SK-N-SH (cell line): Measurements from ENCODE around the gene WFDC13. TPM values are rescaled to one million over a fixed set of nuclear protein-coding genes. Genes with fewer than 3 reads are reported as not detected.
"Not testable (repeated sequence)": the region's sequence is repeated elsewhere in the genome, so short reads cannot be mapped to it uniquely, and the experiment has no call there.

ENCODE experiments used
- CTCF ChIA-PET: fragments of 300-600, 350-600 bp; formaldehyde crosslinking; extraction: SDS; loops from one replicate; lab custom pipeline; 2021; lab: Yijun Ruan, JAX
- POLR2A ChIA-PET: fragments of 350-600 bp; sonication (Branson Sonifier 250); formaldehyde crosslinking; extraction: SDS; loops from one replicate; lab custom pipeline; 2020; ENCODE audit warnings: antibody characterized with exemption, inconsistent platforms; lab: Yijun Ruan, JAX
- DNase-seq: peaks from one replicate; pipeline ENCODE4 v3.0.0; 2012
- H2AFZ ChIP-seq: fragments of 200-600 bp; sonication (generic); 2 replicates; pipeline ENCODE4 v1.8.1; 2016; ENCODE audit warnings: antibody characterized with exemption, mild to moderate bottlenecking, low read depth
- H3F3A ChIP-seq: fragments of 200-600 bp; sonication (generic); replicated peaks from 2 replicates; pipeline ENCODE3; 2016; ENCODE audit warnings: antibody characterized with exemption, mild to moderate bottlenecking; ENCODE audit not compliant: insufficient read depth
- H3K27ac ChIP-seq, 2 experiments: fragments of 200-500 bp in 1 of 2; fragments of 200-600 bp in 1 of 2; sonication (Bioruptor generic) in 1 of 2; sonication (generic), shearing (Covaris generic) in 1 of 2; 2 replicates each; pipeline versions ENCODE4 v1.5.1 to v1.6.1; 2014 to 2016; ENCODE audit warnings: low read depth in 2 of 2, inconsistent platforms in 1 of 2, low read length in 1 of 2, mild to moderate bottlenecking in 1 of 2, mixed read lengths in 1 of 2
- H3K27me3 ChIP-seq: fragments of 200-600 bp; sonication (generic), shearing (Covaris generic); 2 replicates; pipeline ENCODE4 v1.6.1; 2016; ENCODE audit warnings: mixed run types; ENCODE audit not compliant: insufficient read depth
- H3K36me3 ChIP-seq, 2 experiments: fragments of 200-500 bp in 1 of 2; fragments of 200-600 bp in 1 of 2; sonication (Bioruptor generic) in 1 of 2; sonication (generic) in 1 of 2; replicated peaks in 1 of 2; 2 replicates each; pipeline versions ENCODE3 to v1.5.1; 2014 to 2016; ENCODE audit warnings: low read length in 1 of 2, mild to moderate bottlenecking in 1 of 2; ENCODE audit not compliant: insufficient read depth in 2 of 2, control insufficient read depth in 1 of 2
- H3K4me1 ChIP-seq, 2 experiments: fragments of 200-500 bp in 1 of 2; fragments of 200-600 bp in 1 of 2; sonication (Bioruptor generic) in 1 of 2; sonication (generic), shearing (Covaris generic) in 1 of 2; 2 replicates each; pipeline versions ENCODE4 v1.5.1 to v1.6.1; 2014 to 2016; ENCODE audit warnings: low read depth in 1 of 2, low read length in 1 of 2, mixed run types in 1 of 2; ENCODE audit not compliant: insufficient read depth in 2 of 2, control insufficient read depth in 1 of 2
- H3K4me2 ChIP-seq: fragments of 200-600 bp; sonication (generic), shearing (Covaris generic); 2 replicates; pipeline ENCODE4 v1.6.1; 2017; ENCODE audit warnings: mixed run types
- H3K4me3 ChIP-seq, 2 experiments: fragments of 200-500 bp in 1 of 2; fragments of 200-600 bp in 1 of 2; sonication (Bioruptor generic) in 1 of 2; sonication (generic), shearing (Covaris generic) in 1 of 2; 2 replicates each; pipeline versions ENCODE4 v1.5.1 to v1.8.1; 2014 to 2016; ENCODE audit warnings: low read depth in 2 of 2, inconsistent platforms in 1 of 2, low read length in 1 of 2, mild to moderate bottlenecking in 1 of 2, mixed read lengths in 1 of 2, moderate library complexity in 1 of 2
- H3K79me2 ChIP-seq: fragments of 200-600 bp; sonication (generic); 2 replicates; pipeline ENCODE4 v1.8.1; 2017; ENCODE audit warnings: mild to moderate bottlenecking; ENCODE audit not compliant: insufficient read depth
- H3K9ac ChIP-seq: fragments of 200-600 bp; sonication (generic); 2 replicates; pipeline ENCODE4 v1.6.1; 2017; ENCODE audit warnings: mixed run types
- H3K9me2 ChIP-seq: fragments of 200-600 bp; sonication (generic); 2 replicates; pipeline ENCODE4 v1.6.1; 2017; ENCODE audit warnings: mixed run types
- H3K9me3 ChIP-seq: fragments of 200-600 bp; sonication (generic); 2 replicates; pipeline ENCODE4 v1.6.1; 2017; ENCODE audit warnings: mixed run types, mild to moderate bottlenecking, moderate library complexity
- H4K20me1 ChIP-seq: fragments of 200-600 bp; sonication (generic); 2 replicates; pipeline ENCODE4 v1.6.1; 2017; ENCODE audit warnings: mild to moderate bottlenecking, mixed run types; ENCODE audit not compliant: insufficient read depth
- EZH2phosphoT487 ChIP-seq: fragments of 200-600 bp; sonication (generic); IDR thresholded peaks from 2 replicates; pipeline ENCODE4 v1.6.1; 2017; ENCODE audit warnings: low read depth, mixed run types, mild to moderate bottlenecking, antibody characterized with exemption, moderate library complexity, borderline replicate concordance
- POLR2AphosphoS5 ChIP-seq: IDR thresholded peaks from 2 replicates; pipeline ENCODE4 v1.6.1; 2012; ENCODE audit warnings: low read depth, low read length
- RAD21 ChIP-seq: IDR thresholded peaks from 2 replicates; pipeline ENCODE4 v1.6.1; 2012; ENCODE audit warnings: mild to moderate bottlenecking, low read length
- RXRA ChIP-seq: IDR thresholded peaks from 2 replicates; pipeline ENCODE4 v1.4.0; 2012; ENCODE audit warnings: low read depth, mild to moderate bottlenecking, borderline replicate concordance
- SIN3A ChIP-seq: IDR thresholded peaks from 2 replicates; pipeline ENCODE4 v1.6.1; 2012; ENCODE audit warnings: low read depth, mild to moderate bottlenecking, low read length, moderate library complexity, borderline replicate concordance
- WGBS: methylation state at CpG from one replicate; pipeline ENCODE4 v1.1.6; 2017; ENCODE audit warnings: low lambda C conversion rate; 5-methylcytosine and 5-hydroxymethylcytosine counted together
- polyA plus RNA-seq, 3 experiments: library from polyadenylated mRNA; depleted of rRNA; stranded (reverse); fragments of >200 nt; gene quantifications; 2 replicates each; pipeline ENCODE4 v1.2.3, GENCODE V29; 2012
- TF ChIP-seq, protein P1 (sequence below): IDR thresholded peaks from 2 replicates; pipeline ENCODE4; 2012
- TF ChIP-seq, protein P2 (sequence below): IDR thresholded peaks from 2 replicates; pipeline ENCODE4 v1.6.1; 2012; ENCODE audit warnings: mild to moderate bottlenecking, low read depth, low read length, moderate library complexity
- TF ChIP-seq, protein P3 (sequence below): IDR thresholded peaks from 2 replicates; pipeline ENCODE4 v1.4.0; 2012; ENCODE audit warnings: low read depth

Gene WFDC13, protein sequence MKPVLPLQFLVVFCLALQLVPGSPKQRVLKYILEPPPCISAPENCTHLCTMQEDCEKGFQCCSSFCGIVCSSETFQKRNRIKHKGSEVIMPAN
- not detected in 2 replicates for polyA plus RNA-seq (2012; rRNA removed)
- not detected in 2 replicates for polyA plus RNA-seq (2012; cell fraction: cytosol; rRNA removed)
- polyA plus RNA-seq (2012; cell fraction: nucleus; rRNA removed), result not detected in 2 replicates

DNA sequence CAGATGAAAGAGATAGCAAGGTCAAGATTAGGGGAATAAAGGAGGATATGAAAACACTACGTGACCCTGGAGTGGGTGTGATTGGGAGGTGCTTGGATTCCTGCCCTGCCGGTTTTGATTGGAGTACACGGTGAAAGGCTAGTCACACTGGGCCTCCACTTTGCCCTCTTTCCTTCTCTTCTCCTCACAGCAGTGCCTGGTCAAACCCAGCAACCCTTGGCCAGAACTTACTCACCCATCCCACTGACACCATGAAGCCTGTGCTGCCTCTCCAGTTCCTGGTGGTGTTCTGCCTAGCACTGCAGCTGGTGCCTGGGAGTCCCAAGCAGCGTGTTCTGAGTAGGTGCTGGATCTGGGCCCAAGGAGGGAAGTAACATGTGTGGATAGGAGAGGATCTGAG lies at the start of gene WFDC13:
Gene WFDC13 (plus strand): TSS at position 166 of the 400 bp plus-strand sequence. CDS start 86 bp downstream, at position 252.
- TF ChIP-seq, protein P1, sequence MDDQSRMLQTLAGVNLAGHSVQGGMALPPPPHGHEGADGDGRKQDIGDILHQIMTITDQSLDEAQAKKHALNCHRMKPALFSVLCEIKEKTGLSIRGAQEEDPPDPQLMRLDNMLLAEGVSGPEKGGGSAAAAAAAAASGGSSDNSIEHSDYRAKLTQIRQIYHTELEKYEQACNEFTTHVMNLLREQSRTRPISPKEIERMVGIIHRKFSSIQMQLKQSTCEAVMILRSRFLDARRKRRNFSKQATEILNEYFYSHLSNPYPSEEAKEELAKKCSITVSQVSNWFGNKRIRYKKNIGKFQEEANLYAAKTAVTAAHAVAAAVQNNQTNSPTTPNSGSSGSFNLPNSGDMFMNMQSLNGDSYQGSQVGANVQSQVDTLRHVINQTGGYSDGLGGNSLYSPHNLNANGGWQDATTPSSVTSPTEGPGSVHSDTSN, result no peak
- TF ChIP-seq SIN3A (no peak), RXRA (no peak), EZH2phosphoT487 (no peak), RAD21 (no peak), POLR2AphosphoS5 (no peak)
- TF ChIP-seq, protein P2, sequence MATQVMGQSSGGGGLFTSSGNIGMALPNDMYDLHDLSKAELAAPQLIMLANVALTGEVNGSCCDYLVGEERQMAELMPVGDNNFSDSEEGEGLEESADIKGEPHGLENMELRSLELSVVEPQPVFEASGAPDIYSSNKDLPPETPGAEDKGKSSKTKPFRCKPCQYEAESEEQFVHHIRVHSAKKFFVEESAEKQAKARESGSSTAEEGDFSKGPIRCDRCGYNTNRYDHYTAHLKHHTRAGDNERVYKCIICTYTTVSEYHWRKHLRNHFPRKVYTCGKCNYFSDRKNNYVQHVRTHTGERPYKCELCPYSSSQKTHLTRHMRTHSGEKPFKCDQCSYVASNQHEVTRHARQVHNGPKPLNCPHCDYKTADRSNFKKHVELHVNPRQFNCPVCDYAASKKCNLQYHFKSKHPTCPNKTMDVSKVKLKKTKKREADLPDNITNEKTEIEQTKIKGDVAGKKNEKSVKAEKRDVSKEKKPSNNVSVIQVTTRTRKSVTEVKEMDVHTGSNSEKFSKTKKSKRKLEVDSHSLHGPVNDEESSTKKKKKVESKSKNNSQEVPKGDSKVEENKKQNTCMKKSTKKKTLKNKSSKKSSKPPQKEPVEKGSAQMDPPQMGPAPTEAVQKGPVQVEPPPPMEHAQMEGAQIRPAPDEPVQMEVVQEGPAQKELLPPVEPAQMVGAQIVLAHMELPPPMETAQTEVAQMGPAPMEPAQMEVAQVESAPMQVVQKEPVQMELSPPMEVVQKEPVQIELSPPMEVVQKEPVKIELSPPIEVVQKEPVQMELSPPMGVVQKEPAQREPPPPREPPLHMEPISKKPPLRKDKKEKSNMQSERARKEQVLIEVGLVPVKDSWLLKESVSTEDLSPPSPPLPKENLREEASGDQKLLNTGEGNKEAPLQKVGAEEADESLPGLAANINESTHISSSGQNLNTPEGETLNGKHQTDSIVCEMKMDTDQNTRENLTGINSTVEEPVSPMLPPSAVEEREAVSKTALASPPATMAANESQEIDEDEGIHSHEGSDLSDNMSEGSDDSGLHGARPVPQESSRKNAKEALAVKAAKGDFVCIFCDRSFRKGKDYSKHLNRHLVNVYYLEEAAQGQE, result no peak
- TF ChIP-seq, protein P3, sequence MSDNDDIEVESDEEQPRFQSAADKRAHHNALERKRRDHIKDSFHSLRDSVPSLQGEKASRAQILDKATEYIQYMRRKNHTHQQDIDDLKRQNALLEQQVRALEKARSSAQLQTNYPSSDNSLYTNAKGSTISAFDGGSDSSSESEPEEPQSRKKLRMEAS, result no peak
- Histone ChIP-seq H3K4me3 (no peak within 1 kb of the TSS), H3K4me2 (no peak within 1 kb of the TSS), H2AFZ (no peak within 1 kb of the TSS), H3K4me1 (no peaks in the 10 kb centered on the region), H4K20me1 (no peaks in the 10 kb centered on the region), H3K27me3 (peaks cover 5% of the 10 kb centered on the region; the same call in 1 of the 2 replicates), H3K79me2 (no peaks in the 10 kb centered on the region), H3K9me2 (no peaks in the 10 kb centered on the region), H3F3A (no peaks in the 10 kb centered on the region), H3K36me3 (no peaks in the 10 kb centered on the region), H3K27ac (no peak within 1 kb of the TSS), H3K9ac (no peak within 1 kb of the TSS), H3K9me3 (no peaks in the 10 kb centered on the region)
- ChIA-PET POLR2A (no interaction called here), CTCF (no interaction called here)
- WGBS, result 3% methylated on average over 4 of the region's 4 CpGs
- DNase-seq, result no peak

DNA sequence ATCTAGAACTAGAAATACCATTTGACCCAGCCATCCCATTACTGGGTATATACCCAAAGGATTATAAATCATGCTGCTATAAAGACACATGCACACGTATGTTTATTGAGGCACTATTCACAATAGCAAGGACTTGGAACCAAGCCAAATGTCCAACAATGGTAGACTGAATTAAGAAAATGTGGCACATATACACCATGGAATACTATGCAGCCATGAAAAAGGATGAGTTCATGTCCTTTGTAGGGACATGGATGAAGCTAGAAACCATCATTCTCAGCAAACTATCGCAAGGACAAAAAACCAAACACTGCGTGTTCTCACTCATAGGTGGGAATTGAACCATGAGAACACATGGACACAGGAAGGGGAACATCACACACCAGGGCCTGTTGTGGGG lies 44.8 kb upstream of the WFDC13 start:
- H3K4me1 ChIP-seq, CTCF ChIA-PET, H3K9me2 ChIP-seq, H4K20me1 ChIP-seq, POLR2A ChIA-PET, DNase-seq, H3K4me3 ChIP-seq, H3K79me2 ChIP-seq, H3K27me3 ChIP-seq, H3F3A ChIP-seq, H3K9me3 ChIP-seq, H3K36me3 ChIP-seq, H3K9ac ChIP-seq, H3K4me2 ChIP-seq, H2AFZ ChIP-seq, H3K27ac ChIP-seq: not testable (repeated sequence)
- 4% methylated on average over 3 of the region's 3 CpGs for WGBS
